Mucosa of descending colon (tissue), 3 donors: ENCODE results near the gene HCRTR2. TPM values are rescaled to one million over a fixed set of nuclear protein-coding genes. Genes with fewer than 3 reads are reported as not detected.

Source experiments
- ATAC-seq: fragments of 200-7000 bp; cut with Tn5 transposase; one replicate; pipeline ENCODE4 v1.9.1; 2020; ENCODE audit warnings: mild to moderate bottlenecking, moderate library complexity
- DNase-seq, 3 donors: peaks; one replicate each; pipeline ENCODE4 v3.0.0-alpha.2; 2020
- H3K36me3 ChIP-seq: fragments of 200-600 bp; one replicate; pipeline ENCODE4 v1.8.0; 2021; ENCODE audit warnings: low read depth, mild to moderate bottlenecking
- H3K4me1 ChIP-seq: fragments of 200-600 bp; one replicate; pipeline ENCODE4 v1.8.0; 2021; ENCODE audit warnings: low read depth, mild to moderate bottlenecking
- H3K4me3 ChIP-seq: fragments of 200-600 bp; one replicate; pipeline ENCODE4 v1.8.0; 2021; ENCODE audit warnings: mild to moderate bottlenecking
- H3K9me3 ChIP-seq: fragments of 200-600 bp; one replicate; pipeline ENCODE4 v1.8.0; 2021; ENCODE audit warnings: mild to moderate bottlenecking
- intact Hi-C, 2 donors: fragments of 100-400 bp; cut with DNase I in 1 of 2; cut with micrococcal nuclease in 1 of 2; formaldehyde crosslinking; loops; one replicate each; pipeline versions ENCODE4 v1.11.0 to v1.11.1; 2022; cut with DNase I, micrococcal nuclease
- total RNA-seq, 3 donors: library from RNA; stranded (reverse); fragmentation: NEBNext Ultra II Directional in 2 of 3; extraction: Animal tissue kit (Norgen Biotek cat#: 25700) in 2 of 3; gene quantifications; one replicate each; pipeline versions ENCODE4 v1.2.1 to v1.2.4, GENCODE V29; 2021 to 2023
- TF ChIP-seq, protein P1 (sequence below): fragments of 200-600 bp; IDR thresholded peaks from one replicate; pipeline ENCODE4 v1.8.0; 2022; ENCODE audit warnings: antibody characterized with exemption, mild to moderate bottlenecking
- donor health status: DM: no; HTN: no; CAD: no; lungs with moderate emphysema.
- donor health status: DM: no; HTN: no; CAD: no.
- donor health status: DM: no; HTN: yes; CAD: no.

Gene HCRTR2
- total RNA-seq, 3 donors from 2014 or later = not detected

DNA sequence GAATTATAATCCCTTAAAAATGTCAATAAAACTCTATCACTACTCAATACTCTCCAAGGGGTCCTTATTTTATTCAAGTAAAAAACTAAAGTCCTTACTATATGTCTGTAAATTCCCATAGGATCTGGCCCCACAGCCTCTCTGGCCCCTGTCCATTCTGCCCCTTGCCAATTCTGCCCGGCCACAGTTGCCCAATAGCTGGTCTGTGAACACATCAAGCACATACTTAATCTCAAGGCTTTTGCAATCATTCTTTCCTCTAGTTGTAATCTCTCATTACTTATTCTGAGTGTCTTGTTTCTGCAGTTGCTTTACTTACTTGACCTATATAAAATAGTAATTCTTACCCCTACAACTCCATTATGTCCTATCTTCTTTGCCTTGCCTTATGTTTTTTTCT lies 130.4 kb downstream of the HCRTR2 start:
- Histone ChIP-seq H3K9me3 (no peaks in the 10 kb centered on the region), H3K4me3 (no peak overlapping the region), H3K4me1 (no peaks in the 10 kb centered on the region), H3K36me3 (no peaks in the 10 kb centered on the region)
- no peak for DNase-seq
- intact Hi-C loops = no loop called here
- ATAC-seq = no peak
- TF ChIP-seq, protein P1, sequence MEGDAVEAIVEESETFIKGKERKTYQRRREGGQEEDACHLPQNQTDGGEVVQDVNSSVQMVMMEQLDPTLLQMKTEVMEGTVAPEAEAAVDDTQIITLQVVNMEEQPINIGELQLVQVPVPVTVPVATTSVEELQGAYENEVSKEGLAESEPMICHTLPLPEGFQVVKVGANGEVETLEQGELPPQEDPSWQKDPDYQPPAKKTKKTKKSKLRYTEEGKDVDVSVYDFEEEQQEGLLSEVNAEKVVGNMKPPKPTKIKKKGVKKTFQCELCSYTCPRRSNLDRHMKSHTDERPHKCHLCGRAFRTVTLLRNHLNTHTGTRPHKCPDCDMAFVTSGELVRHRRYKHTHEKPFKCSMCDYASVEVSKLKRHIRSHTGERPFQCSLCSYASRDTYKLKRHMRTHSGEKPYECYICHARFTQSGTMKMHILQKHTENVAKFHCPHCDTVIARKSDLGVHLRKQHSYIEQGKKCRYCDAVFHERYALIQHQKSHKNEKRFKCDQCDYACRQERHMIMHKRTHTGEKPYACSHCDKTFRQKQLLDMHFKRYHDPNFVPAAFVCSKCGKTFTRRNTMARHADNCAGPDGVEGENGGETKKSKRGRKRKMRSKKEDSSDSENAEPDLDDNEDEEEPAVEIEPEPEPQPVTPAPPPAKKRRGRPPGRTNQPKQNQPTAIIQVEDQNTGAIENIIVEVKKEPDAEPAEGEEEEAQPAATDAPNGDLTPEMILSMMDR = no peak

- DNase-seq (no peak), ATAC-seq (no peak)
- Histone ChIP-seq H3K9me3 (no peaks in the 10 kb centered on the region), H3K4me1 (no peaks in the 10 kb centered on the region), H3K4me3 (no peak overlapping the region), H3K36me3 (no peaks in the 10 kb centered on the region)
- TF ChIP-seq, protein P1 = no peak
- intact Hi-C loops = no loop called here
These were observed 145.8 kb downstream of the HCRTR2 start for GRCh38 chr6:55319961-55320695.

DNA sequence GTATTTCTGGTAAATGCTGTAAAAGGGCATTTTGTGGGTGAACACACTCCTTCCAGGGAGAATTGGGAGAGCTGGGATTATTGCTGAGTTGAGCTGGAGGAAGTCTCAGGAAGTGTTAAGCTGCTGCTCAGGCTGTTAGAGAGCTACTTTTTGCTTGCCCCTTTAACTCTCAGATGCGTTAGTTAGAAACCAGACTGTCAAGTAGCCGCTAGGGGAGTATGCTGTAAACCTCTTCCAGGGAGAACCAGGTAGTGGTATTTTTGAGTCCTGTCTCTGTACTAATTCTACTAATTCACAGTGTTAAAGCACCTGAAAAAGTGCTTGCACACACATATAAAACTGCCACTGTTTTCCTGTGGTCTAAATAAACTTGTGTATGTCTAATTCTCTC lies 146.4 kb downstream of the HCRTR2 start:
- intact Hi-C loops = no loop called here
- H3K4me1 ChIP-seq = no peaks in the 10 kb centered on the region
- no peak overlapping the region for H3K4me3 ChIP-seq
- DNase-seq = no peak
- no peaks in the 10 kb centered on the region for H3K9me3 ChIP-seq
- no peaks in the 10 kb centered on the region for H3K36me3 ChIP-seq
- ATAC-seq = no peak
- TF ChIP-seq, protein P1 = no peak

DNA sequence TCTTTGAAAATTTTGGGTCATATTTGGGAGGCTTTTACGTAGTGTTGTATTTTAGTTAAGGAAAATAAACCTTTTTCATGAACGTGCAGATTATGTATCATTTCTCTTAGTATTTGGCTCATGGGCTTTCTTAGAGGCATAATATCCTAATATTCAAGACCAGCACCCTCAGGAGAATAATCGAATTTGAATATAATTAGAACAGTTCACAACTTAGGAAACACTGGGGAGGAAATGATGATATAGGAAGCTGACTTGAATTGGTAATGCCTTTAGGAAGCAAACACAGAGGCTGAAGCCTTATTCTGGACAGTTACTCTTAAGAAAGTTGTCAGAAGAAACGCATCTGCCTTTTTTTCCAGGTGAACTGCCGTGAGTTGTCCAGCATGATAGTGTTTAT lies 152.9 kb downstream of the HCRTR2 start, which contains the start of gene GFRAL:
Gene GFRAL (plus strand): TSS at position 301 of the 400 bp plus-strand sequence. CDS start 86 bp downstream, at position 387.
- DNase-seq (no peak), ATAC-seq (no peak)
- intact Hi-C loops = no loop called here
- H3K36me3 ChIP-seq = no peaks in the 10 kb centered on the region
- TF ChIP-seq, protein P1 = no peak
- H3K9me3 ChIP-seq = no peaks in the 10 kb centered on the region
- H3K4me3 ChIP-seq = no peak within 1 kb of the TSS
- H3K4me1 ChIP-seq = no peaks in the 10 kb centered on the region

Other genes with a start within 250 kb of the HCRTR2 start
- not detected for gene GFRAL, start 153.0 kb downstream of the HCRTR2 start, total RNA-seq